ENCODE results near the gene MPP7.

Gene MPP7

DNA sequence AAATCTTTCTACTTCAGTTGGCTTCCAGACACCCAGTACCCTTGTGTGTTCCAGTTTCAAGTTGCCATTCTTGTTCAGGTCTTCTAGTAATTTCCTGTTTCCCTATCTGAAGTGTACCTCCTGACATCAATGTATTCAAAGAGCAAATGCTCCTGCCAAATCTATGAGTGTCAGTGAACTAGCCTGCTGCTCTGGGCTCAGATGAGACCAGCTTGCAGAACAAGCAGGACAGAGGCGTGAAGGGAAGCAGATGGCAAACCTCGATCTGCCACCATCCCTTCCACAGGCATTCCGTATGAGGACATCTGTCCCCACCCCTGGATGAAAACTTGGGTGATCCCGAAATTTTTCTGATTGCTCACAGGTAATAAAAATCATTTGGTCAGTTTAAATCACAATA is 4.4 kb upstream of the MPP7 start:
- Histone ChIP-seq H3K36me3 (ENCODE audit: control insufficient read depth, insufficient read depth, low read length) (no peaks in the 10 kb centered on the region), H3K27me3 (ENCODE audit: control insufficient read depth, insufficient read depth, low read length) (no peaks in the 10 kb centered on the region), H3K9me3 (ENCODE audit: control insufficient read depth, insufficient read depth, low read length) (no peaks in the 10 kb centered on the region), H3K4me1 (ENCODE audit: control insufficient read depth, insufficient read depth, low read length) (no peaks in the 10 kb centered on the region), H3K27ac (ENCODE audit: low read length) (no peak overlapping the region), H3K4me3 (ENCODE audit: low read length) (no peak overlapping the region)
- DNase-seq (ENCODE audit: low read depth, low spot score): no peak
- WGBS (ENCODE audit: insufficient coverage, insufficient read length): no CpG with 5 or more reads among the region's 4 CpGs

DNA sequence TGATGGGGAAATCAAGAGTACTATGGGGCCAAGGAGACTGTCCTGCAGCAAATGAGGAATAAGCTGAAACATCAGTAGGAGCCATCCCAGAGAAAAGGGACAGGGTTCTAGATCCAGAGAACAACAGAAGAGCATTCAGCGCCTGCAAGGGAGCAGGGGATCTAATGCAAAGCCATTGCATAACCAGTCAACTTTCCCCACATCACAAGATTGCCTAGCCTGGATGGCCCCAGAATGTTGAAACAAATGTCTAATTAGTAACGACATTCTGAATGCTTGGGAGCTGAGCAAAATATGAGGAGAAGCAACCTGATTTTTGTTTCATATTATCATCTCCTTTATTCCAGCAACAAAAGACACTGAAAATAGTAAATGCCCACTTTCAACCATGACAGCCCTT is 2.7 kb upstream of the MPP7 start:
- H3K27me3 ChIP-seq (ENCODE audit: control insufficient read depth, insufficient read depth, low read length): no peaks in the 10 kb centered on the region
- H3K36me3 ChIP-seq (ENCODE audit: control insufficient read depth, insufficient read depth, low read length): no peaks in the 10 kb centered on the region
- no peak for DNase-seq (ENCODE audit: low read depth, low spot score)
- no peak overlapping the region for H3K27ac ChIP-seq (ENCODE audit: low read length)
- H3K4me1 ChIP-seq (ENCODE audit: control insufficient read depth, insufficient read depth, low read length): no peaks in the 10 kb centered on the region
- no CpG with 5 or more reads among the region's 2 CpGs for WGBS (ENCODE audit: insufficient coverage, insufficient read length)
- no peak overlapping the region for H3K4me3 ChIP-seq (ENCODE audit: low read length)
- no peaks in the 10 kb centered on the region for H3K9me3 ChIP-seq (ENCODE audit: control insufficient read depth, insufficient read depth, low read length)

DNA sequence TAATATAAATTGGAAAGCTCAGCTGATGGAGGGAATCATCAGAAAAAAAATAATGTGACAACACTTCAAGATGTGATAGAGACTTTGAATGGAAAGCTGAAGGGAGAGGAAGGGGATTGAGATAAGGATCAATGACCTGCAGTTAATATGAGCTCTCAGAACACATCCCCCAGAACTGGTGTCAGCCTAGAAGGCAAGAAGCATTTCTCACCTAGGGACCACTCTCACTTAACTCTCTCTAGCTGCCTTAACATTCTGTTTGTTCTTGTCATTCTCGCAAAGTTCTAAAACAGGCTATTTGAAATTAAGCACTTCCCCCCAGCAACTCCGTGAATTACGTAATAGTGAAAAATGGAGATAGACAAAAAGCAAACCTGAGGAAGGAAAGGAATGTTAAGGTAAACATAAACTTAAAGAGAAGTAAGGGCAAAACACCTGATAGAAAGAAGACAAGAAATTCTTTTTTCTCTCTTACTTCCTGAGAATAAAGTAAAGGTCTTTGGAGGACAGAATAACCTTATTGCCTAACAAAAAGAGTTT is 1.2 kb upstream of the MPP7 start:
- no peak overlapping the region for H3K4me3 ChIP-seq (ENCODE audit: low read length)
- H3K27me3 ChIP-seq (ENCODE audit: control insufficient read depth, insufficient read depth, low read length): no peaks in the 10 kb centered on the region
- WGBS (ENCODE audit: insufficient coverage, insufficient read length): no CpG with 5 or more reads among the region's 3 CpGs

DNA sequence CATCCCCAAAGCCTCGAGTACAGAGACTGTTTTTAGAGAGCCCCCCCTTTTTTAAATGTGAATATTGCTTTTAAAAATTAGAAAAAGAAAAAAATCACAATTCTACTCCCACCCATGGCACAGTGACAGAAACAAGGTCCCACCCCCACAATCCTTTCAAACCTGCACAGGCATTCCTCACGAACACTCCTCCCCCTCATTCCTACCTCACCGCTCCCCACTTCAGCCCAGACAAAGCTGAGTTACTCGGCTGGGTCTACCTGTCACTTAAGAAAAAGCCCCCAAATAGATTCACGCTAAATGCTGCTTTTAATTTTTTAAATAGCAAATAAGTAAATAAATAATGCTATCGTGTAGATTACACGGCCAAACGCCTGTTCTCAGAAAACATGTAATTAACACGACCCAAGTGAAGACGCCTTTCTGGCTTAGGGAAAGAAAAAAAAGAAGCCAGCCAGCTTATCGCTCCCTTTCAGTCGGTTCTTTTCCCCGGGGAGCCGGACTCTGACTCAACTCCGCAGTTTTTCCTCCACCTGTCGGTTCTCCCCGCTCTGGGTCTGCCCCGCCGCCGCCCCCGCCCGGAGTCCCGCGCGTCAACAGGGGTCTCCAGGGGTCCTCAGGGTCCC is 739 bp downstream of the MPP7 start:
- Histone ChIP-seq H3K4me3 (ENCODE audit: low read length) (peak overlapping the region; percentile 99; the same call in 1 of the 2 replicates), H3K27ac (ENCODE audit: low read length) (no peak overlapping the region), H3K27me3 (ENCODE audit: control insufficient read depth, insufficient read depth, low read length) (no peaks in the 10 kb centered on the region), H3K36me3 (ENCODE audit: control insufficient read depth, insufficient read depth, low read length) (no peaks in the 10 kb centered on the region), H3K4me1 (ENCODE audit: control insufficient read depth, insufficient read depth, low read length) (no peaks in the 10 kb centered on the region), H3K9me3 (ENCODE audit: control insufficient read depth, insufficient read depth, low read length) (no peaks in the 10 kb centered on the region)
- no CpG with 5 or more reads among the region's 25 CpGs for WGBS (ENCODE audit: insufficient coverage, insufficient read length)
- no peak for DNase-seq (ENCODE audit: low read depth, low spot score)

More for the DNA sequence above, 1.2 kb upstream of the MPP7 start:
- Histone ChIP-seq H3K27ac (ENCODE audit: low read length) (no peak overlapping the region), H3K9me3 (ENCODE audit: control insufficient read depth, insufficient read depth, low read length) (no peaks in the 10 kb centered on the region), H3K36me3 (ENCODE audit: control insufficient read depth, insufficient read depth, low read length) (no peaks in the 10 kb centered on the region), H3K4me1 (ENCODE audit: control insufficient read depth, insufficient read depth, low read length) (no peaks in the 10 kb centered on the region)
- DNase-seq (ENCODE audit: low read depth, low spot score): no peak

DNA sequence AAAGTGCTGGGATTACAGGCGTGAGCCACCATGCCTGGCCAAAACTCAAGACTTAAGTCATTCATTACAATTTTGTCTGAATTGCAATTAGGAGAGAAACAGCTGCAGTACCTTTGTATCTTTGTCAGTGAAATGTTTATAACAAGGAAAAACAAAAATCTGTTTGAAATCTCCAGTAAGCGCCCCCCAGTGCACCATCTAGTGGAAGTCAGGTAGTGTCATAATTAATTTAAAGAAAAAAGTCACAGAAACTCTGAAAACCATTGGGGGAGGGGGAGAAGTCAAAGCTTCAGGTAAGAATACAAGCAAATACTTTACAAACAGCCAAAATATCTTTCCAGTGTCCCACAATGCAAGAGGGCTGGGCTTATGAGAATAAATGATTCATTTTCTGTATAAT is 2.8 kb downstream of the MPP7 start:
- Histone ChIP-seq H3K27me3 (ENCODE audit: control insufficient read depth, insufficient read depth, low read length) (no peaks in the 10 kb centered on the region), H3K9me3 (ENCODE audit: control insufficient read depth, insufficient read depth, low read length) (no peaks in the 10 kb centered on the region), H3K36me3 (ENCODE audit: control insufficient read depth, insufficient read depth, low read length) (no peaks in the 10 kb centered on the region), H3K4me1 (ENCODE audit: control insufficient read depth, insufficient read depth, low read length) (no peaks in the 10 kb centered on the region), H3K4me3 (ENCODE audit: low read length) (no peak overlapping the region), H3K27ac (ENCODE audit: low read length) (no peak overlapping the region)
- no peak for DNase-seq (ENCODE audit: low read depth, low spot score)
- WGBS (ENCODE audit: insufficient coverage, insufficient read length): no CpG with 5 or more reads among the region's 2 CpGs

DNA sequence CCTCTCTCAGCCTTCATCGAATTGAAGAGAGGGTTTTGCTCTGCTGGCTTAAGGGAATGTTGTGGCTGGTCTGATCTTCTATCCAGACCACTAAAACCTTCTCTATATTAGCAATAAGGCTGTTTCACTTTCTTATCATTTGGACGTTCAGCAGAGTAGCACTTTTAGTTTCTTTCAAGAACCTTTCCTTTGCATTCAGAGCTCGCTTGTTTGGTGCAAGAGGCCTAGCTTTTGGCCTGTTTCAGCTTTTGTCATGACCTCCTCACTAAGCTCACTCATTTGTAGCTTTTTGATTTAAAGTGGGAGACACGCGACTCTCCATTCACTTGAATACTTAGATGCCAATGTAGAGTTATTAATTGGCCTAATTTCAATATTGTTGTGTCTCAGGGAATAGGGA is 3.9 kb downstream of the MPP7 start:
- Histone ChIP-seq H3K36me3 (ENCODE audit: control insufficient read depth, insufficient read depth, low read length) (no peaks in the 10 kb centered on the region), H3K27ac (ENCODE audit: low read length) (no peak overlapping the region), H3K4me1 (ENCODE audit: control insufficient read depth, insufficient read depth, low read length) (0 out of 2 replicates have a peak, but pooled peaks cover 1% of the 10 kb centered on the region), H3K4me3 (ENCODE audit: low read length) (no peak overlapping the region), H3K27me3 (ENCODE audit: control insufficient read depth, insufficient read depth, low read length) (no peaks in the 10 kb centered on the region), H3K9me3 (ENCODE audit: control insufficient read depth, insufficient read depth, low read length) (no peaks in the 10 kb centered on the region)
- no CpG with 5 or more reads among the region's 5 CpGs for whole genome bisulfite sequencing (ENCODE audit: insufficient coverage, insufficient read length)
- DNase-seq (ENCODE audit: low read depth, low spot score): no peak

DNA sequence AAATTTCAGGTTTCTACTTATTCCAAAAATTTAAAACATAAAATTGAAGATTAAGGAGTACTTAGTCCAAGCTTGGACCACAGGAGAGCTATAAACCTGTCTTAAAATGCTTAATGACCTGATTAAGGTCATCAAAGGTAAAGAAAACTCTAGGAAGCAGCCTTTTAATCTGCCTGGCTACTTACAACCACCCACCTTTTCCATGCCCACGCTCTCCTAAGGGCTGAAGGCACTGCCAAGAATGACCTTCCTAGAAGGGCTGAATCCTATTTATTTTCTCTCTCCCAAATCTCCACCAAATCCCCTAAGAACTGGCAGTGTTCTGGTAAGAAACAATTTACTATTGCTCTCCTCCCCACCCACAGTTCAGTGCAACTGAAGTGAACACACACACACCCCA is 6.8 kb downstream of the MPP7 start:
- no peak overlapping the region for H3K4me3 ChIP-seq (ENCODE audit: low read length)
- no peaks in the 10 kb centered on the region for H3K27me3 ChIP-seq (ENCODE audit: control insufficient read depth, insufficient read depth, low read length)
- no peaks in the 10 kb centered on the region for H3K9me3 ChIP-seq (ENCODE audit: control insufficient read depth, insufficient read depth, low read length)
- no peak overlapping the region for H3K27ac ChIP-seq (ENCODE audit: low read length)
- 0 out of 2 replicates have a peak, but pooled peaks cover 1% of the 10 kb centered on the region for H3K4me1 ChIP-seq (ENCODE audit: control insufficient read depth, insufficient read depth, low read length)
- H3K36me3 ChIP-seq (ENCODE audit: control insufficient read depth, insufficient read depth, low read length): no peaks in the 10 kb centered on the region
- WGBS (ENCODE audit: insufficient coverage, insufficient read length): no CpG with 5 or more reads among the region's 1 CpG
- DNase-seq (ENCODE audit: low read depth, low spot score): no peak

DNA sequence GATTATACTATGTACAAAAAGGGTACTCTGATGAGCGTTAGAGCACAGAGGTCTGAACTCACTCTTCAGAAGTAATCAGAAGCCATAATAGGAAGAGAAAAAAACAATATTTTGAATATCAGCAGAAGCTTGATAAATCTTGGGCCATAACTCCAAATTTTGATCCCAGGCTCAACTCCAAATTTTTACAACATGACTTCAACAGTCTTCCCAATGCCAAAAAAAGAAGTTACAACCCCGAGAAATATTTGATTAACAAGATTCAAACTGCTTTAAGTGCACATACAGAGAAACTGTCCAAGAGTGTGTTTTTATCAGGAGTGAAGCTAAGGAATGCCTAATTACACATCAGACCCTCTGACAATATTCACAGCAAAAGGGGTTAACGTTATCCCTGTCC is 7.5 kb downstream of the MPP7 start:
- Histone ChIP-seq H3K27ac (ENCODE audit: low read length) (no peak overlapping the region), H3K27me3 (ENCODE audit: control insufficient read depth, insufficient read depth, low read length) (no peaks in the 10 kb centered on the region), H3K4me1 (ENCODE audit: control insufficient read depth, insufficient read depth, low read length) (0 out of 2 replicates have a peak, but pooled peaks cover 1% of the 10 kb centered on the region), H3K4me3 (ENCODE audit: low read length) (no peak overlapping the region), H3K36me3 (ENCODE audit: control insufficient read depth, insufficient read depth, low read length) (no peaks in the 10 kb centered on the region), H3K9me3 (ENCODE audit: control insufficient read depth, insufficient read depth, low read length) (no peaks in the 10 kb centered on the region)
- DNase-seq (ENCODE audit: low read depth, low spot score): no peak
- no CpG with 5 or more reads among the region's 3 CpGs for WGBS (ENCODE audit: insufficient coverage, insufficient read length)

DNA sequence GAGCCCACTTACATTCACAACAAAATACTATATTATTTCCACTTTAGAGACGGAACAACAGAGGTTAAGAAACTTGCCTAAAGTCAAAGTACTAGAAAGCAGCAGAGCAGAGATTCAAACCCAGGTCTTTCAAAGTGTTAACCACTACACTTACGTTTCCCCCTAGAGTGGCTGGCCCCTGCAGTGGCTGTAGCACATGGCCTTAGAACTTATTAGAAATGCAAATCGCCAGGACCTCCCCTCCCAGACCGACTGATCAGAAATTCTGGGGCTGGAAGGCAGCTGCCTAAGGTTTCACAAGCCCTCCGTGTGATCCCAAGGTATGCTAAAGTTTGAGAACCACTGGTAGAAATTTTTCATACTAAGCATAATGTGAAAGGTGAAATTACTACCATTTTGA is 8.1 kb downstream of the MPP7 start:
- Histone ChIP-seq H3K4me3 (ENCODE audit: low read length) (no peak overlapping the region), H3K9me3 (ENCODE audit: control insufficient read depth, insufficient read depth, low read length) (no peaks in the 10 kb centered on the region), H3K27me3 (ENCODE audit: control insufficient read depth, insufficient read depth, low read length) (no peaks in the 10 kb centered on the region), H3K4me1 (ENCODE audit: control insufficient read depth, insufficient read depth, low read length) (0 out of 2 replicates have a peak, but pooled peaks cover 1% of the 10 kb centered on the region), H3K36me3 (ENCODE audit: control insufficient read depth, insufficient read depth, low read length) (no peaks in the 10 kb centered on the region), H3K27ac (ENCODE audit: low read length) (no peak overlapping the region)
- WGBS (ENCODE audit: insufficient coverage, insufficient read length): no CpG with 5 or more reads among the region's 5 CpGs
- DNase-seq (ENCODE audit: low read depth, low spot score): no peak

DNA sequence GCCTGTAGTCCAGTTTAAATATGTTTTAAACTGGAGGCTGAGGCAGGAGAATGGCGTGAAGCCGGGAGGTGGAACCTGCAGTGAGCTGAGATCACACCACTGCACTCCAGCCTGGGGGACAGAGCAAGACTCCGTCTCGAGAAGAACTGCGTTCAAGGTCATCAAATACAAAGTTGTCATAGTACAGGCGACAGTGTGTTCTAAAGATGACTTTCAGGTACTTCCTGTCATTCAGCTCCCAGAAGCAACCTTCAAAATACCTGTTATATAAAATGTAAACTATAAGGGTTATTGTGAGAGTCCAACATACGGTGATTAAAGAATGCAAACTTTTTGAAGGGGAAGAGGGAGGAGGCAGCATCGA is 8.7 kb downstream of the MPP7 start:
- no peaks in the 10 kb centered on the region for H3K27me3 ChIP-seq (ENCODE audit: control insufficient read depth, insufficient read depth, low read length)
- no peak overlapping the region for H3K4me3 ChIP-seq (ENCODE audit: low read length)
- H3K9me3 ChIP-seq (ENCODE audit: control insufficient read depth, insufficient read depth, low read length): no peaks in the 10 kb centered on the region
- no CpG with 5 or more reads among the region's 8 CpGs for WGBS (ENCODE audit: insufficient coverage, insufficient read length)
- H3K4me1 ChIP-seq (ENCODE audit: control insufficient read depth, insufficient read depth, low read length): 0 out of 2 replicates have a peak, but pooled peaks cover 1% of the 10 kb centered on the region
- H3K36me3 ChIP-seq (ENCODE audit: control insufficient read depth, insufficient read depth, low read length): no peaks in the 10 kb centered on the region
- no peak for DNase-seq (ENCODE audit: low read depth, low spot score)
- H3K27ac ChIP-seq (ENCODE audit: low read length): no peak overlapping the region

Data from iPS DF 6.9 (cell line).